Measurements from ENCODE around the gene PTTG2. TPM values are rescaled to one million over a fixed set of nuclear protein-coding genes. Genes with fewer than 3 reads are reported as not detected.

The PTTG2 gene
- total RNA-seq, 1 donor from 2014 or later, result 0.38 TPM

- intact Hi-C loops (cut with DNase I), result no loop called here
- DNase-seq (ENCODE audit: missing footprints) (no peak), ATAC-seq (no peak)
Observed at GRCh38 chr4:37999000-37999716, 39.0 kb downstream of the PTTG2 start.

DNA sequence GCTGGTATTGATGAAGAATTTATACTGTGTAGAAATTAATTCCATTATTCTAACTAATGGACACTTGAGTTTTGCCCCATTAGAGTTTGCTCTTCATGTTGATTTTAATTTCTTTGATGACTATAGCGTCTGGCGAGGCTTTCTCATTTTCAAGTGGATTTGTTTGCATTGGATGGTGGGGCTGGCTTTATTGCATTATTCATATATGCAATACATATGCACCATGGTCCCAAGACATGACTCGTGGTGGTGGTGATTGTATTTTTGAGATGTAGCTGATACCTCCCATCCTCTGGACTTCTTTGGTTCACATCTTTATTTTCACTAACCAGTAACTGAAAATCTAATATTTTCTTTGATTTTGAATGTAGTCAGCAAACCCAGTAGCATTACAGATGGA, 39.8 kb downstream of the PTTG2 start:
- no peak for ATAC-seq

GRCh38 chr4:38001927-38002326, 41.7 kb downstream of the PTTG2 start:
- intact Hi-C loops (cut with DNase I), result no loop called here
- ATAC-seq (no peak), DNase-seq (ENCODE audit: missing footprints) (no peak)

More for the DNA sequence above, 39.8 kb downstream of the PTTG2 start:
- no peak for DNase-seq (ENCODE audit: missing footprints)
- intact Hi-C loops (cut with DNase I), result no loop called here

GRCh38 chr4:38002451-38003071, 42.4 kb downstream of the PTTG2 start:
- intact Hi-C loops (cut with DNase I), result no loop called here
- DNase-seq (ENCODE audit: missing footprints), result no peak
- no peak for ATAC-seq

GRCh38 chr4:38003102-38003501, 42.9 kb downstream of the PTTG2 start:
- ATAC-seq (no peak), DNase-seq (ENCODE audit: missing footprints) (no peak)
- intact Hi-C loops (cut with DNase I), result no loop called here

GRCh38 chr4:38003628-38004027, 43.4 kb downstream of the PTTG2 start:
- DNase-seq (ENCODE audit: missing footprints) (no peak), ATAC-seq (no peak)
- intact Hi-C loops (cut with DNase I), result no loop called here

GRCh38 chr4:38004062-38004461, 43.9 kb downstream of the PTTG2 start:
- intact Hi-C loops (cut with DNase I), result no loop called here
- DNase-seq (ENCODE audit: missing footprints) (no peak), ATAC-seq (no peak)

DNA sequence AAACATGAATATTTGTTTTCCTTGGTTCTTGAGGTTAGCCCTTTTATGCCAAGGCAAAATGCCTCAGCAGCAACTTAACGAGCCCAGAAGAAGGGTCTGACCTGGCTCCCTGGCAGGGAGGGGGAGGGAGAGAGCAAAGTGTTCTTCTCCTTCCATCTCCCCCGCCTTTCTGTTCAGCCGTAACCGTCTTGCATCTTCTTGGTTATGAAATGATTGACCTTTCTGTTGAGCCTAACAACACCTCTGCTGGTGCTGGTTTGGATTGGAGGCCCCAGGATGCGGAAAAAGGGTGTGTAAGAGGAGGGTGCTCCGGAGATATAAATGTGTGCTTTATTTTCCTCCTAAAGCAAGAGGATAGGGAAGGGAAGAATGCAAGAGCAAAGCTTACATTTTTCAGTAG, 44.7 kb downstream of the PTTG2 start:
- DNase-seq (ENCODE audit: missing footprints) (no peak), ATAC-seq (no peak)
- intact Hi-C loops (cut with DNase I), result no loop called here

- no peak for DNase-seq (ENCODE audit: missing footprints)
- intact Hi-C loops (cut with DNase I), result no loop called here
- no peak for ATAC-seq
Observed at GRCh38 chr4:38005637-38006036, 45.4 kb downstream of the PTTG2 start.

DNA sequence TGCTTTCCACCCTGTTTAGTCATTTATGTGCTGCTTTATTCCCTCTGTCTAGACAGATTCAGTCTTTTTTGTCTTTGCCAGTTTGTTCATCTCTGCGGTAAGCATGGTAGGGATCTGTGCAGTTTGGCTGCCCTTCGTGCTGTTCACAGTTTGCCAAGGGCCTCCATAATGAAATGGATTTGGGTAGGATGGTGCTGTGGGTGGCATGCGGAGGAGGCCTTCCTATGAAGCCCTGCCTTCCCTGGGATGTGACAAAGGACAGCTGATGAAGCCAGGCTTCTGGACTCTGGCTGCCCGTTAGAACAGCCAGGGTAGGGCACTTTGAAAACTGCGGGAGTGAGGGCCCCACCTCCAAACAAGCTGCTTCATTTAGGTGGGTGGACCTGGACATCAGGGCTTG, 47.4 kb downstream of the PTTG2 start:
- DNase-seq (ENCODE audit: missing footprints) (no peak), ATAC-seq (no peak)
- intact Hi-C loops (cut with DNase I), result no loop called here

- ATAC-seq (no peak), DNase-seq (ENCODE audit: missing footprints) (no peak)
- intact Hi-C loops (cut with DNase I), result no loop called here
Observed at GRCh38 chr4:38008571-38009021, 48.4 kb downstream of the PTTG2 start.

DNA sequence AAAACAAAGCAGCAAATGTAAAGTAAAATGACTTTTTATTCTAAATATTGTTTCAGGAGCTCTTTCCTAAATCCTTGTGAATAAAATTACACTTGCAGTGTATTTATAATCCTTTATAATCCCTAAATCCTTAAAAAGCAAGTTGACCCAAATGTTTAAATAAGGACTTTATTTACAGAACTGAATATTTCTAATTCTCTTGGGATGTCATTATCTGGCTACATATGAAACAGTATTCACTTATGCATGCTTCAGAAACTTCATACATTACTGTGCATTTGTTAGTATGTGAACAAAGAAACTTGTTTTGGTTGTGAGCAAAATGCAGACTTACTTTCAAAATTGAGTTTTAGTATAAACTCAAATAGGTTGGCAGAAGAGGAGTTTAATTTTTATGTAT, 49.2 kb downstream of the PTTG2 start:
- ATAC-seq (no peak), DNase-seq (ENCODE audit: missing footprints) (no peak)
- intact Hi-C loops (cut with DNase I), result no loop called here

DNA sequence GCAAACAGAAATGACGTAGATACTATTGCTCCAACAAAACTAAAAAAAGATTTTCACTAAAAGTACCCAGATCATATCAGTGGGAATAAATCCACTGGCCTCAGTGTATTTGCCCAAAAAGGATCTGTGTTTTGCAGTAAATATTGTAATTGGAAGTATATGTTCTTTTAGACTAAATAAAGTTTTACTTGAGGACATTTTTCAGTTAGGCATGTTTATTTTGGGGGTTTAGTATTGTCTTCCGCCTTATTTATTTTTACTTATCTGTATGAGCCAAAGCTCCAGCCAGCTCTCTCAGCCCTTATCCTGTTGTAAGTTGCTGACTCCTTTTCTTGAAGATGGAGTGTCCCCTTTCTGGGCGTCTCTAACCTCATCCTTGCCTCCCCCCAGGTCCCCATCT, 49.8 kb downstream of the PTTG2 start:
- intact Hi-C loops (cut with DNase I), result no loop called here

More for the DNA sequence above, 49.8 kb downstream of the PTTG2 start:
- DNase-seq (ENCODE audit: missing footprints) (no peak), ATAC-seq (no peak)

Other genes with a start within 250 kb of the PTTG2 start
- gene PGM2, start 133.7 kb upstream of the PTTG2 start, total RNA-seq, result 13.1 TPM
- 131 TPM for gene TBC1D1, start 69.3 kb upstream of the PTTG2 start, total RNA-seq